HG02840 (cell line): ENCODE data around the gene PHRF1.

ENCODE experiments used
- ATAC-seq: cut with Tn5 transposase; IDR thresholded peaks from one replicate; pipeline ENCODE4 v1.9.1; 2021; ENCODE audit warnings: mild to moderate bottlenecking, moderate library complexity, moderate number of reproducible peaks; ENCODE audit not compliant: unreplicated experiment, low FRiP score

The PHRF1 gene

GRCh38 chr11:593347-593746, 17.1 kb downstream of the PHRF1 start:
- no peak for ATAC-seq

DNA sequence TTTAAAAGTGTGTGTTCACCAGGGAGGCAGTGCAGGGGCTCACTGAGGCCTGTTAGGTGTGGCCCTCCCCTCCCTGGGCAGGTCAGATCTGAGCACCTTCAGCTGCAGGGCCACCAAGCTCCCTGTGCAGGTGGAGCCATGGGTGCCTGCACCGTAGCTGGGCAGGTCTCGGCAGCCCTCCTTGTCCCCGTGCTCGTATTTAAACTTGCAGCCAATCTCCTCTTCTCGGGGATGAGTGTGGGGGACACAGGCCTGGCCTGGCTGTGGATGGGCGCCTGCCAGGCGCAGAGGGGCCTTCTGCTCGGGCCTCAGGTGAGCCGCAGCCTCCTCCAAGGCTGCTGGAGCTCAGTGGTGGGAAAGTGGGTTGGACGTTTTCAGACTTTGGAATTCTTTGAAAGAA, 19.1 kb downstream of the PHRF1 start:
- ATAC-seq: no peak

DNA sequence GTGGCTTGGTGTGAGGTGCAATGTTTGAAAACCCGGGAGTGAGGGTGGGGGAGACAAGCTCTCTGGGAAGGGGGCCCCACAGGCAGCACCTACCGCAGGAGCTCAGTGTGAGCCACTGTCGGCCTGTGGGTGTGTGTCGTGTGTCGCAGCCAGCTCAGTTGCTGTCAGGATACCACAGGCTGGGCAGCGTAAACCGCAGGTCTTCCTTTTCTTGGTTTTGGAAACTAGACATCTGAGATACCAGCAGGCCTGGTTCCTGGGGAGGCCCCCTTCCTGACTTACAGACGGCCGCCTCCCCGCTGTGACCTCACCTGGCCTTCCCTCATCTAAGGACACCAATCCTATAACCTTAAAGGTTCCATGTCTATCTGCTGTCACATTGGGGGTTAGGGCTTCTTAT, 20.1 kb downstream of the PHRF1 start:
- ATAC-seq: no peak

DNA sequence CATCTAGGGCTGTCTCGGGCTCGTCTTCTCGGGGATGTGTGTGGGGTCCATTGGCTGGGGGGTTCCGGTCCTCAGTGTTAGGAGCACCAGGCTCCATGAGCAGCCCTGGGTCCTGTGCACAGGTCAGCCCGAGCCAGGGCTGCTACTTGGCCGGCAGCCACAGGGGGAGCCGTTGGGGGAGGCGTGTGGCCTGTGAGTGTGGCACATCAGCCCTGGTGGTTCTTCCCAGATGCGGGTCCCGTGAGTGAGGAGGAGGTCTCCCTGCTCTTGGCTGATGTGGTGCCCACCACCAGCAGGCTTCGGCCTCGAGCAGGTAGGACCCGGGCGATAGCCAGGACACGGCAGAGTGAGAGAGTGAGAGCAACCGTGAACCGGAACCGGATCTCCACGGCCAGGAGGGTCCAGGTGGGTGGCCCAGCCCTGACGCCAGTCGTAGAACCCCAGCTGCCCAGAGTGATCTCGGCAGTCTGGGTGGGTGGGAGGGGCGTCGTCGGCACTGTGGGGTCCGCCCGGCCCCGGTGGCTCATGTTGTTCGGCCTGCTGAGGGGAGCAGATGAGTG, 21.0 kb downstream of the PHRF1 start:
- no peak for ATAC-seq

GRCh38 chr11:598005-598680, 21.9 kb downstream of the PHRF1 start:
- no peak for ATAC-seq

- no peak for ATAC-seq
These were observed 25.4 kb downstream of the PHRF1 start for GRCh38 chr11:601573-602245.

GRCh38 chr11:603154-603553, 26.9 kb downstream of the PHRF1 start:
- ATAC-seq: no peak

GRCh38 chr11:605286-606129, 29.2 kb downstream of the PHRF1 start:
- no peak for ATAC-seq

- ATAC-seq: no peak
These were observed 30.0 kb downstream of the PHRF1 start for GRCh38 chr11:606245-606644.

DNA sequence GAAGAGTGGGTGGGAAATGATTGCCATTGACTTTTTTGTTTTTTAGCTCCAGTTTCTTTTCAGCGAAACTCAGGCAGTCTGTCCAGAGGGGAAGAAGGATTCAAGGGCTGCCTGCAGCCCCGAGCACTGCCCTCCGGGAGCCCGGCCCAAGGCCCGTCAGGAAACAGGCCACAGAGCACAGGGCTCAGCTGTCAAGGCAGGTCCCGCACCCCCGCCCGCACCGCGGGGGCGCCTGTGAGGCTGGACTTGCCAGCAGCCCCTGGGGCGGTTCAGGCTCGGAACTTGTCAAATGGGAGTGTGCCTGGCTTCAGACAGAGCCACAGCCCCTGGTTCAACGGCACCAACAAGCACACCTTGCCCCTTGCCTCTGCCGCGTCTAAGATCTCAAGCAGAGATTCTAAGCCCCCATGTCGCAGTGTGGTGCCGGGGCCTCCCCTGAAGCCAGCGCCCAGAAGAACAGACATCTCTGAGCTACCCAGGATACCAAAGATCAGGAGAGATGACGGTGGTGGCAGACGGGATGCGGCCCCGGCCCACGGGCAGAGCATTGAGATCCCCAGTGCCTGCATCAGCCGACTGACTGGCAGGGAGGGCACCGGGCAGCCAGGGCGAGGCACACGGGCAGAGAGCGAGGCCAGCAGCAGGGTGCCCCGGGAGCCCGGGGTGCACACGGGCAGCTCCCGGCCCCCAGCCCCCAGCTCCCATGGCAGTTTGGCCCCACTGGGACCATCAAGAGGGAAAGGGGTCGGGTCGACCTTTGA, 30.9 kb downstream of the PHRF1 start:
- no peak for ATAC-seq

- no peak for ATAC-seq
These were observed 31.8 kb downstream of the PHRF1 start for GRCh38 chr11:607971-608659.

GRCh38 chr11:608791-609251, 32.6 kb downstream of the PHRF1 start:
- no peak for ATAC-seq

DNA sequence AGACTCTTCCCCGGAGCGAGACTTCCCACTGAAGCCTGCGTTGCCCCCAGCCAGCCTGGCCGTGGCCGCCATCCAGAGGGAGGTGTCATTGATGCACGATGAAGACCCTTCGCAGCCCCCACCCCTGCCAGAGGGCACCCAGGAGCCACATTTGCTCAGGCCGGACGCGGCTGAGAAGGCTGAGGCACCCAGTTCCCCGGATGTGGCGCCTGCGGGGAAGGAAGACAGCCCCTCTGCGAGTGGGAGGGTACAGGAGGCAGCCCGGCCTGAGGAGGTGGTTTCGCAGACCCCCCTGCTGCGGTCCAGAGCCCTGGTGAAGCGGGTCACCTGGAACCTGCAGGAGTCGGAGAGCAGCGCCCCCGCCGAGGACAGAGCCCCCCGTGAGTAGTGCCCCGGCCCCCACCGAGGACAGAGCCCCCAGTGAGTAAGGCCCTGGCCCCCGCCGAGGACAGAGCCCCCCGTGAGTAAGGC, 33.1 kb downstream of the PHRF1 start:
- no peak for ATAC-seq

DNA sequence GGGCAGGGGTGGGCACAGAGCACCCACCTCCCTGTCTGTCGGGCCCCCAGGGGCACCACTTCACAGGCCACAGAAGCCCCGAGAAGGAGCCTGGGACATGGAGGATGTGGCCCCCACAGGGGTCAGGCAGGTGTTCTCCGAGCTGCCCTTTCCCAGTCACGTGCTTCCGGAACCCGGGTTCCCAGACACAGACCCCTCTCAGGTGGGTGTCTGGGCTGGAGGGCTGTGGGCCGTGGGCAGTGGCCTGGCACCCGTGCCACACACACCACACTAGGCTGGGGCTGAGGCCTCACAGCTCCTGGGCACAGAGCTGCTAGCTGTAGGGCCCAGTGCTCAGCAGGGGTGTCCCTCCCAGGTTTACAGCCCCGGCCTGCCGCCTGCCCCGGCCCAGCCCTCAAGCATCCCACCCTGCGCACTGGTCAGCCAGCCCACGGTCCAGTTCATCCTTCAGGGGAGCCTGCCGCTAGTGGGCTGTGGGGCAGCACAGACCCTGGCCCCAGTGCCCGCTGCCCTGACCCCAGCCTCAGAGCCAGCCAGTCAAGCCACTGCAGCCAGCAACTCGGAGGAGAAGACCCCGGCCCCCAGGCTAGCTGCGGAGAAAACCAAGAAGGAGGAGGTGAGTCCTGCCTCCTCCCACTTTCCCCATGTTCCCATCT, 34.0 kb downstream of the PHRF1 start:
- no peak for ATAC-seq

DNA sequence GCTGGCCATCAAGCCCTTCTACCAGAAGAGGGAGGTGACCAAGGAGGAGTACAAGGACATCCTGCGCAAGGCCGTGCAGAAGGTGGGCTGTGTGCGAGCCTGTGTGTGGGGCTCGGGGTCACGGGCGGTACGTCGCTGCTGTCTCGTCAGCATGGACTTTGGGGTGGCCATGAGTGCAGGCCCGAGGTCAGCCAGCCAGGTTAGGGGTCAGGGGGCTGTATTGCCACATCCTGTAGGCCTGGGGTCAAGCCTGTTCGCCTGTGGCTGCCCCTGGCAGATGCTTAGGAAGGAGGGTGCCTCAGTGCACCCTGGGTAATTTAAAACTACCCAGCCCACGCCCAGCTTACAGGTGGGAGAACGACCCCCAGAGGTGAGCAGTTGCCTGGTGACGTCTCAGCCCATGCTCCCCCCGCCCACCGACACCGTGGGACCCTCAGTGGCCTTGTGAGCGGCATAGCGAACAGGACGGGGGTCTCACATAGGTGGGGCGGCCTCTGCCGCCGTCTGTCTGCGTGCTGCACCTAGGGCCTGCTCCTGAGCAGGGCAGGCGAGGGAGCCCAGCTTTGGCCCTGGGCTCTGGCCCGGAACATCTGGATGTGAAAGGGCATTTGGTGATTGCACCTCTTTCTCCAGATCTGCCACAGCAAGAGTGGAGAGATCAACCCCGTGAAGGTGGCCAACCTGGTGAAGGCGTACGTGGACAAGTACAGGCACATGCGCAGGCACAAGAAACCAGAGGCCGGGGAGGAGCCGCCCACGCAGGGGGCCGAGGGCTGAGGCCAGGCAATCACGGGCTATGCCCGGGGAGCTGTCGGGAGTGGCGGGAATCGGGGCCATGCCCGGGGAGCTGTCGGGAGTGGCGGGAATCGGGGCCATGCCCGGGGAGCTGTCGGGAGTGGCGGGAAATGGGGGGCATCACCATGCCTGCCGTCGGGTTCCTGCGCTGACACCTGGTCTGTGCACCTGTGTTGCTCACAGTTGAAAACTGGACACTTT, 35.0 kb downstream of the PHRF1 start:
- ATAC-seq: no peak

DNA sequence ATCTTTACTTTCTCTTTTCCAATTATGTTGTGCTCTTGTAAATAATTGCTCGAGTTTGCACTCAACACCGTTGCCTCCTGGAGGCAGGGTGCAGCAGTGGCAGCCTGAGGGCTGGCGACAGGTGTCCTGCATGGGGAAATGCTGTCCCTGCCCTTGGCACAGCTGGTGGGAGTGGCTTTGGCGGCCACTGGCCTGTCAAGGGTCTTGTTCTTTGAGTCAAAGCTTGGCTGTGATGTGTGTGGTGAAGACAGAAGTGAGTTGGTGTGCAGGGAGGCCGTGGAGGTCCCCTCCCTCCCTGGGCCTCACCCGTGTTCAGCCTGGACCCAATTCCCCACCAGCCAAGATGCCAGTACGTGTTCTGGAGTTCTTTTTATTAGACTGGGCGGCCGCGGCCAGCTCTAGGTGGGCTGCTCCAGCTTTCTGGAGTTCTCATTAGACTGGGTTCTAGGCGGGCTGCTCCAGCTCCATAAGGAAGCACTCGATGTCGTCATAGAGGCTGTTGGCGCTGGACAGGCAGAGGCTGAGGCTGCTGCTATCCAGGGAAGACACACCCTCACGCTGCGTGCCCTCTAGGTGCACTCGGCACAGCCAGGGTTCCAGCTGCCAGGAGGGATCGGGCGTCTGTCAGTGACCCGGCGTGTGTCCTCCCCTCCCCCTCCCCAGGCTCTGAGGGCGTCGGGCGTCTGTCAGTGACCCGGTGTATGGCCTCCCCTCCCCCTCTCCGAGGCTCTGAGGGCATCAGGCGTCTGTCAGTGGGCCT, 36.1 kb downstream of the PHRF1 start:
- no peak for ATAC-seq

GRCh38 chr11:612961-613300, 36.7 kb downstream of the PHRF1 start:
- ATAC-seq: no peak
